ENCODE data around the gene MAGIX.

The MAGIX gene

GRCh38 chrX:49204017-49204416, 41.5 kb downstream of the MAGIX start:
- Histone ChIP-seq H3K9ac (ENCODE audit: low read length) (no peak overlapping the region), H3K9me3 (ENCODE audit: insufficient read depth, low read length) (no peaks in the 10 kb centered on the region)

GRCh38 chrX:49204709-49205108, 42.2 kb downstream of the MAGIX start:
- Histone ChIP-seq H3K79me2 (ENCODE audit: insufficient read depth, low read length) (no peaks in the 10 kb centered on the region), H2AFZ (ENCODE audit: low read depth, low read length, severe bottlenecking) (no peak overlapping the region), H3K4me3 (ENCODE audit: insufficient read depth, low read length, poor library complexity, severe bottlenecking) (no peak overlapping the region), H3K9me3 (ENCODE audit: insufficient read depth, low read length) (no peaks in the 10 kb centered on the region), H3K36me3 (ENCODE audit: low read length) (no peaks in the 10 kb centered on the region), H4K20me1 (ENCODE audit: low read depth, low read length) (no peaks in the 10 kb centered on the region), H3K27me3 (ENCODE audit: low read length) (no peaks in the 10 kb centered on the region), H3K27ac (ENCODE audit: low read depth, low read length) (no peak overlapping the region), H3K9me2 (replicated peaks; ENCODE audit: insufficient read depth, low read length) (no peaks in the 10 kb centered on the region), H3F3A (ENCODE audit: insufficient read depth) (no peaks in the 10 kb centered on the region), H3K9ac (ENCODE audit: low read length) (no peak overlapping the region), H3K4me2 (ENCODE audit: low read depth, low read length, poor library complexity, severe bottlenecking) (no peak overlapping the region)
- TF ChIP-seq EZH2phosphoT487 (conservative IDR thresholded peaks at IDR 0.05; ENCODE audit: low read length), result no peak
- TF ChIP-seq CTCF (IDR thresholded peaks at IDR 0.05; ENCODE audit: insufficient read depth, low read length, poor library complexity, severe bottlenecking), result no peak

More at GRCh38 chrX:49204017-49204416, 41.5 kb downstream of the MAGIX start:
- Histone ChIP-seq H3F3A (ENCODE audit: insufficient read depth) (no peaks in the 10 kb centered on the region), H3K4me3 (ENCODE audit: insufficient read depth, low read length, poor library complexity, severe bottlenecking) (no peak overlapping the region), H3K4me2 (ENCODE audit: low read depth, low read length, poor library complexity, severe bottlenecking) (no peak overlapping the region), H3K27ac (ENCODE audit: low read depth, low read length) (no peak overlapping the region), H2AFZ (ENCODE audit: low read depth, low read length, severe bottlenecking) (no peak overlapping the region), H3K36me3 (ENCODE audit: low read length) (no peaks in the 10 kb centered on the region), H3K27me3 (ENCODE audit: low read length) (no peaks in the 10 kb centered on the region), H3K9me2 (replicated peaks; ENCODE audit: insufficient read depth, low read length) (no peaks in the 10 kb centered on the region), H3K79me2 (ENCODE audit: insufficient read depth, low read length) (no peaks in the 10 kb centered on the region), H4K20me1 (ENCODE audit: low read depth, low read length) (no peaks in the 10 kb centered on the region)
- TF ChIP-seq CTCF (IDR thresholded peaks at IDR 0.05; ENCODE audit: insufficient read depth, low read length, poor library complexity, severe bottlenecking) (no peak), EZH2phosphoT487 (conservative IDR thresholded peaks at IDR 0.05; ENCODE audit: low read length) (no peak)

GRCh38 chrX:49205443-49205842, 42.9 kb downstream of the MAGIX start:
- H3K27me3 ChIP-seq (ENCODE audit: low read length), result no peaks in the 10 kb centered on the region
- no peak overlapping the region for H3K4me3 ChIP-seq (ENCODE audit: insufficient read depth, low read length, poor library complexity, severe bottlenecking)
- no peaks in the 10 kb centered on the region for H3K9me3 ChIP-seq (ENCODE audit: insufficient read depth, low read length)
- no peaks in the 10 kb centered on the region for H3K9me2 ChIP-seq (replicated peaks; ENCODE audit: insufficient read depth, low read length)
- no peak overlapping the region for H2AFZ ChIP-seq (ENCODE audit: low read depth, low read length, severe bottlenecking)
- H3K36me3 ChIP-seq (ENCODE audit: low read length), result no peaks in the 10 kb centered on the region
- H3K27ac ChIP-seq (ENCODE audit: low read depth, low read length), result no peak overlapping the region
- H3K4me2 ChIP-seq (ENCODE audit: low read depth, low read length, poor library complexity, severe bottlenecking), result no peak overlapping the region
- H3K79me2 ChIP-seq (ENCODE audit: insufficient read depth, low read length), result no peaks in the 10 kb centered on the region
- H4K20me1 ChIP-seq (ENCODE audit: low read depth, low read length), result no peaks in the 10 kb centered on the region
- H3K9ac ChIP-seq (ENCODE audit: low read length), result no peak overlapping the region
- no peaks in the 10 kb centered on the region for H3F3A ChIP-seq (ENCODE audit: insufficient read depth)
- TF ChIP-seq CTCF (IDR thresholded peaks at IDR 0.05; ENCODE audit: insufficient read depth, low read length, poor library complexity, severe bottlenecking) (no peak), EZH2phosphoT487 (conservative IDR thresholded peaks at IDR 0.05; ENCODE audit: low read length) (no peak)

Data from SU-DHL-6 (cell line).